HCT116 (cell line): Measurements from ENCODE around the gene TSPAN16. TPM values are rescaled to one million over a fixed set of nuclear protein-coding genes. Genes with fewer than 3 reads are reported as not detected.

Experiments used
- ATAC-seq: fragments of 200-7000 bp; cut with Tn5 transposase; 2 replicates; pipeline ENCODE4 v1.9.1; 2020; ENCODE audit warnings: mild to moderate bottlenecking, moderate library complexity
- BruUV-seq: library from RNA; stranded (reverse); fragments of 400-500 nt; replicated peaks from 2 replicates; lab custom pipeline; 2021; lab: Mats Ljungman, UMichigan
- CTCF ChIA-PET: fragments of 300-600 bp; sonication (Branson Sonifier 250); formaldehyde crosslinking; loops from one replicate; lab custom pipeline; 2021; ENCODE audit warnings: antibody characterized with exemption; lab: Charles Lee
- POLR2A ChIA-PET: fragments of 300-600, 350-600 bp; sonication (Branson Sonifier 250); formaldehyde crosslinking; loops from one replicate; lab custom pipeline; 2021; ENCODE audit warnings: antibody characterized with exemption; lab: Charles Lee
- RAD21 ChIA-PET, 2 experiments: fragments of 300-600 bp; sonication (Branson Sonifier 250); formaldehyde crosslinking; loops; one replicate each; lab custom pipeline; 2023; ENCODE audit warnings: low total read pairs in 2 of 2; ENCODE audit not compliant: uncharacterized antibody in 2 of 2, unreplicated experiment in 2 of 2, low non-redundant PET in 1 of 2; lab: Charles Lee
- DNase-seq: peaks from one replicate; pipeline ENCODE4 v3.0.0-alpha.2; 2010; ENCODE audit warnings: low read depth, low spot score
- H2AFZ ChIP-seq: fragments of 200-600 bp; shearing (Covaris generic), sonication (generic); 2 replicates; pipeline ENCODE4 v1.6.1; 2017; ENCODE audit warnings: low read depth, mixed run types, mixed read lengths, antibody characterized with exemption, low read length; ENCODE audit not compliant: poor library complexity, severe bottlenecking
- H3K27ac ChIP-seq: 2 replicates; pipeline ENCODE4 v1.5.1; 2012; ENCODE audit warnings: low read depth, low read length
- H3K27me3 ChIP-seq: fragments of 200-600 bp; sonication (generic); 2 replicates; pipeline ENCODE4 v1.6.1; 2016; ENCODE audit warnings: mixed run types, low read length, mixed read lengths; ENCODE audit not compliant: insufficient read depth
- H3K36me3 ChIP-seq, 2 experiments: fragments of 200-500 bp in 1 of 2; fragments of 200-600 bp in 1 of 2; sonication (Bioruptor generic) in 1 of 2; sonication (generic) in 1 of 2; 2 replicates each; pipeline versions ENCODE4 v1.5.1 to v1.6.1; 2014 to 2016; ENCODE audit warnings: low read length in 2 of 2, inconsistent platforms in 1 of 2, mixed read lengths in 1 of 2, mixed run types in 1 of 2; ENCODE audit not compliant: insufficient read depth in 2 of 2, control insufficient read depth in 1 of 2
- H3K4me1 ChIP-seq, 2 experiments: fragments of 200-600 bp in 1 of 2; sonication (generic) in 1 of 2; 2 replicates each; pipeline versions ENCODE4 v1.5.1 to v1.6.1; 2012 to 2017; ENCODE audit warnings: low read length in 2 of 2, inconsistent platforms in 1 of 2, mild to moderate bottlenecking in 1 of 2, mixed read lengths in 1 of 2, mixed run types in 1 of 2, moderate library complexity in 1 of 2; ENCODE audit not compliant: insufficient read depth in 2 of 2, control insufficient read depth in 1 of 2
- H3K4me2 ChIP-seq: fragments of 200-600 bp; sonication (generic); 2 replicates; pipeline ENCODE4 v1.6.1; 2017; ENCODE audit warnings: mixed run types, low read length, mixed read lengths
- H3K4me3 ChIP-seq, 2 experiments: fragments of 200-600 bp in 1 of 2; sonication (generic) in 1 of 2; replicated peaks in 1 of 2; 2 replicates each; pipeline ENCODE4 v1.5.1; 2011 to 2016; ENCODE audit warnings: low read length in 2 of 2, control low read depth in 1 of 2, low read depth in 1 of 2, mild to moderate bottlenecking in 1 of 2, mixed read lengths in 1 of 2, mixed run types in 1 of 2
- H3K79me2 ChIP-seq: fragments of 200-600 bp; sonication (generic); 2 replicates; pipeline ENCODE4 v1.6.1; 2017; ENCODE audit warnings: mild to moderate bottlenecking, mixed run types, low read length, moderate library complexity, mixed read lengths; ENCODE audit not compliant: insufficient read depth
- H3K9ac ChIP-seq: fragments of 200-600 bp; sonication (generic); 2 replicates; pipeline ENCODE4 v1.6.1; 2016; ENCODE audit warnings: low read length, mixed read lengths
- H3K9me2 ChIP-seq: fragments of 200-600 bp; sonication (generic), shearing (Covaris generic); 2 replicates; pipeline ENCODE4 v1.6.1; 2017; ENCODE audit warnings: mixed run types, mild to moderate bottlenecking, moderate library complexity; ENCODE audit not compliant: insufficient read depth
- H3K9me3 ChIP-seq, 2 experiments: fragments of 200-500 bp in 1 of 2; fragments of 200-600 bp in 1 of 2; sonication (Bioruptor generic) in 1 of 2; sonication (generic) in 1 of 2; 2 replicates each; pipeline ENCODE4 v1.6.1; 2014 to 2017; ENCODE audit warnings: low read length in 2 of 2, mixed read lengths in 2 of 2, inconsistent platforms in 1 of 2, low read depth in 1 of 2, mild to moderate bottlenecking in 1 of 2, mixed run types in 1 of 2, moderate library complexity in 1 of 2; ENCODE audit not compliant: control insufficient read depth in 1 of 2, insufficient read depth in 1 of 2
- H4K20me1 ChIP-seq: fragments of 200-600 bp; sonication (generic), shearing (Covaris generic); 2 replicates; pipeline ENCODE4 v1.6.1; 2017; ENCODE audit warnings: mixed run types, mild to moderate bottlenecking, moderate library complexity; ENCODE audit not compliant: insufficient read depth
- CBX3 ChIP-seq: IDR thresholded peaks from 2 replicates; pipeline ENCODE4 v1.6.1; 2012; ENCODE audit warnings: low read depth
- POLR2A ChIP-seq: IDR thresholded peaks from 2 replicates; pipeline ENCODE4 v1.7.0; 2011; ENCODE audit warnings: borderline replicate concordance; ENCODE audit not compliant: insufficient read depth, insufficient read length; ENCODE audit errors: extremely low read depth
- RAD21 ChIP-seq: IDR thresholded peaks from 2 replicates; pipeline ENCODE4 v1.6.1; 2012; ENCODE audit warnings: low read depth, mild to moderate bottlenecking
- ZNF274 ChIP-seq: fragments of 200-500 bp; sonication (Bioruptor generic); IDR thresholded peaks from 2 replicates; pipeline ENCODE4 v1.6.1; 2014; ENCODE audit warnings: mild to moderate bottlenecking, low read depth, low read length, inconsistent platforms
- intact Hi-C: fragments of 100-400 bp; cut with micrococcal nuclease; formaldehyde crosslinking; loops from 2 replicates; pipeline ENCODE4 v1.10.0; 2022
- total RNA-seq: library from RNA; stranded (reverse); gene quantifications from one replicate; pipeline ENCODE4 v1.2.1, GENCODE V29; 2021; ENCODE audit not compliant: unreplicated experiment
- TF ChIP-seq, protein P1 (sequence below), 3 experiments: fragments of 200-600 bp in 1 of 3; sonication (generic) in 1 of 3; IDR thresholded peaks in 2 of 3; conservative IDR thresholded peaks in 1 of 3; 2 replicates each; pipeline ENCODE4 v1.5.1; 2012 to 2017; ENCODE audit warnings: low read depth in 2 of 3, low read length in 2 of 3, antibody characterized with exemption in 1 of 3, borderline replicate concordance in 1 of 3, control low read depth in 1 of 3, mild to moderate bottlenecking in 1 of 3, mixed read lengths in 1 of 3, mixed run types in 1 of 3, moderate library complexity in 1 of 3; ENCODE audit not compliant: insufficient read depth in 1 of 3

The TSPAN16 gene
- total RNA-seq, 1 experiment from 2014 or later, result not detected

DNA sequence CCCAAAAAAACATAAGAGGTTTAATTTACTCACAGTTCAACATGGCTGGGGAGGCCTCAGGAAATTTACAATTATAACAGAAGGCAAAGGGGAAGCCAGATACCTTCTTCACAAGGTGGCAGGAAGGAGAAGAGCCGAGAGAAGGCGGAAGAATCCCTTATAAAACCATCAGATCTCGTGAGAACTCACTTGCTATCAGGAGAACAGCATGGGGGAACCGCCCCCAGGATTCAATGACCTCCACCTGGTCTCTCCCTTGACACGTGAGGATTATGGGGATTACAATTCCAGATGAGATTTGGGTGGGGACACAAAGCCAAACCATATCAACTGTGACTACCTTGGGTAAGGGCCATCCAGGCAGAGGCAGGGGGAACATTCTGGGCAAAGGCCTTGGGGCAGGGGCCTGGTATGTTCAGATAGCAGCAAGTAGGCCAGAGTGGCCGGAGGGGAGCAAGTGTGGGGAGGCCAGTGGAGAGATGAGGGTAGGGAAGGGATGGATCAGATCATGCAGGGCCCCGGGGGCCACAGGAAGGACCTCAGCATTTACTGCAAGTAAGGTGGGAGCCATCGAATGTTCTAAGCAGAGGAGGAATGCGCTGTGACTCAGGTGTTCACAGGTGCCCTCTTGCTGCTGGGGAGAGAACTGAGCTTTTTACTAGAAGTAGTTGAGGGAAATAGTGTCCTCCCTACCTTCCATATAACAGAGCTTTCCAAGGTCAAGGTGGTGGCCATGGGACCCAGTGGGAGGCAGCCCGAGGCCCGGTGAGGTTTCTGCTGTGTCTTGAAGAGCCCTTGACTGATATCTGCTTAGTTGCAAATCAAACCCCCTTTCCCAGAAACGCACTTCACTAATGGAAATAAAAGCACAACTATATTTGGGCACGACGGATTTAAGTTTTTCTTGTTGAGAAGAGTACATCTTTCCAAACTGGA lies 25.5 kb downstream of the TSPAN16 start:
- Histone ChIP-seq H3K27me3 (no peaks in the 10 kb centered on the region), H3K27ac (no peak overlapping the region), H3K36me3 (no peaks in the 10 kb centered on the region), H3K9me3 (no peaks in the 10 kb centered on the region), H3K79me2 (no peaks in the 10 kb centered on the region), H4K20me1 (no peaks in the 10 kb centered on the region)
- BruUV-seq, result no TSS peak
- no peak for DNase-seq
- peak; percentile 70 for ATAC-seq
- CTCF ChIA-PET, result interaction anchor here (1.2 kb wide), 1 partner anchor 10 kb away, joined by 3 read pairs; no protein-coding TSS in a partner anchor
- no peak for TF ChIP-seq ZNF274
- TF ChIP-seq CBX3, result no peak
- TF ChIP-seq, protein P1, sequence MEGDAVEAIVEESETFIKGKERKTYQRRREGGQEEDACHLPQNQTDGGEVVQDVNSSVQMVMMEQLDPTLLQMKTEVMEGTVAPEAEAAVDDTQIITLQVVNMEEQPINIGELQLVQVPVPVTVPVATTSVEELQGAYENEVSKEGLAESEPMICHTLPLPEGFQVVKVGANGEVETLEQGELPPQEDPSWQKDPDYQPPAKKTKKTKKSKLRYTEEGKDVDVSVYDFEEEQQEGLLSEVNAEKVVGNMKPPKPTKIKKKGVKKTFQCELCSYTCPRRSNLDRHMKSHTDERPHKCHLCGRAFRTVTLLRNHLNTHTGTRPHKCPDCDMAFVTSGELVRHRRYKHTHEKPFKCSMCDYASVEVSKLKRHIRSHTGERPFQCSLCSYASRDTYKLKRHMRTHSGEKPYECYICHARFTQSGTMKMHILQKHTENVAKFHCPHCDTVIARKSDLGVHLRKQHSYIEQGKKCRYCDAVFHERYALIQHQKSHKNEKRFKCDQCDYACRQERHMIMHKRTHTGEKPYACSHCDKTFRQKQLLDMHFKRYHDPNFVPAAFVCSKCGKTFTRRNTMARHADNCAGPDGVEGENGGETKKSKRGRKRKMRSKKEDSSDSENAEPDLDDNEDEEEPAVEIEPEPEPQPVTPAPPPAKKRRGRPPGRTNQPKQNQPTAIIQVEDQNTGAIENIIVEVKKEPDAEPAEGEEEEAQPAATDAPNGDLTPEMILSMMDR (IDR thresholded peaks at IDR 0.05 in 2 of 3, conservative IDR thresholded peaks at IDR 0.05 in 1 of 3; ENCODE audit: borderline replicate concordance in 1 of 3, insufficient read depth in 1 of 3, low read depth in 2 of 3, low read length in 2 of 3), result peak in 2 of 3 experiments; percentile 30 to 39; a peak in 3 of 6 replicates
- peak; percentile 16; the same call in 1 of the 2 replicates for TF ChIP-seq RAD21
- TF ChIP-seq POLR2A, result no peak
- TF ChIP-seq, all 23 proteins: peak for 2
- no peaks in the 10 kb centered on the region for H3K9me2 ChIP-seq
- no peak overlapping the region for H3K9ac ChIP-seq
- H2AFZ ChIP-seq, result no peak overlapping the region
- ChIA-PET POLR2A (interaction anchor here (1.9 kb wide), 1 partner anchor 23 kb away, joined by 4 read pairs; no protein-coding TSS in a partner anchor), RAD21 (no interaction called here)
- intact Hi-C loops, result no loop called here
- no peaks in the 10 kb centered on the region for H3K4me1 ChIP-seq
- H3K4me2 ChIP-seq, result no peak overlapping the region
- H3K4me3 ChIP-seq, result no peak overlapping the region
